HG03571 (cell line): ENCODE data around the gene BANK1.
"Not testable (repeated sequence)": the region's sequence is repeated elsewhere in the genome, so short reads cannot be mapped to it uniquely, and the experiment has no call there.

Experiments used
- ATAC-seq: cut with Tn5 transposase; IDR thresholded peaks from one replicate; pipeline ENCODE4 v1.9.1; 2021; ENCODE audit not compliant: unreplicated experiment

The BANK1 gene

DNA sequence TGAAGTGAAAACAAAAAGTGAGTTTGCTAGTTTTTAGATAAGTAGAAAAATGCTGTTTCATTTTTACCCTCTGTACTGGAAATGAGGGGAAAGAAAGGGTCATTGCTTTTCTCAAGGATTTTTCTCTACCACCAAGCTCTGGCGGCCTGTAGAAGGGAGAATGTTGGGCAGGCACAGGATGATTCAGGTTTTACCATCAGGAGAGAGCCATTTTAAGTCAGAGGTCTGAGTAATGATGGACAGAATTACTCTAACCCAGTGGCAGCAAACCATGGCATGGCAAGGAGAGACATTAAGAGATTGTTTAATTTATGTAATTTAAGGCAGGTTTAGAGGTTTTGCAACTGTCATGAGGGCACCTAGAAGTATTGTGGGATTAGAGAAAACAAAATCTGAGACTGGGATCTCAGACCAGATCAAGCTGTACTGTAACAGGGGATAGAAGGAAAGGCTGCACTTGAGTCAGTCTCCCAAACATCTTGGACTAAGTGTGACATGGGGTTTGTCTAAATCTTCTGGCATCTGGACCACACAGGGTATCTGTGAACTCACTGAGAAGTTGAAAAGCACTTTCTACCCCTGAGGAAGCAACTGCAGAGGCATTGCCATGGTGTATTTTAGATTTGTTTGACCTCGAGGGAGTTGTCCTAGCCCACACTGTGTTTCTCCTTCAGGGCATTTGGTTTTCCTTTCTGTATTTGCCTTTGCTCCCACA, 81.6 kb downstream of the BANK1 start:
- ATAC-seq: no peak

- ATAC-seq: no peak
Observed at GRCh38 chr4:101885574-101885973, 95.0 kb downstream of the BANK1 start.

DNA sequence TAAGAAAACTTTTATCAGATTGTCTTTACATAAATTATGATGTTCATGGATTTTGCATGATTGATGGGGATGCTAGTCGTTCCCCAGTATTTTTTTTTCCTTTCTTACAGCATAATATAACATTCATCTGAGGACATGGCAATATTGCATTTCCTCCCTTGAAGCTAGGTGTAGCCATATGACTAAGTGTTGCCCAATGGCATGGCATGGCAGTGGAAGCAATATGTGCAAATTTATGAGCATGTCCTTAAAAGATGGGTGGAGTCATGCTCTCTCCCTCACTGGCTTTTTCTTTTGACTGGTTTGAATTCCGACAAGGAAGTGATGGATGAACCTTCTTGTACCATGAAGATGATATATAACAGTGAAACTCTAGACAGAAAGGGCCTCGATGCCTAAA, 96.3 kb downstream of the BANK1 start:
- no peak for ATAC-seq

DNA sequence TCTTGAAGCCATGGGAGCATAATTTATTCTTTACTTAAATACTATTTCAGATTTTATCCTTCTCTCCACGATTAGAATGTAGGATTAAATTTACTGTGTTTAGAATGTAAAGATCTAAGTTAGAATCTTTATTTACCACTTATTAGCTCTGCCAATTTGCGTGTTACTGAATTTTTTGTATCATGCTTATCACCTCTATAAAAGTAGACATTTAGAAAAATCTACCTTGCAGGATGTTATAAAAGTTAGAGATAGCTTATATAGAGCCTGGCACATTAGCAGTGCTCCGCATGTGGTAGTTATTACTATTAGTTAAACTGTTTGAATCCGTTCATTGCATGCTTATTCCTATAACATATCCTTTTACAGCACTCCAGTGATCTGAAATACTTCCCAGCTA, 97.9 kb downstream of the BANK1 start:
- no peak for ATAC-seq

- ATAC-seq: not testable (repeated sequence)
Observed at GRCh38 chr4:101905527-101905926, 115.0 kb downstream of the BANK1 start.

DNA sequence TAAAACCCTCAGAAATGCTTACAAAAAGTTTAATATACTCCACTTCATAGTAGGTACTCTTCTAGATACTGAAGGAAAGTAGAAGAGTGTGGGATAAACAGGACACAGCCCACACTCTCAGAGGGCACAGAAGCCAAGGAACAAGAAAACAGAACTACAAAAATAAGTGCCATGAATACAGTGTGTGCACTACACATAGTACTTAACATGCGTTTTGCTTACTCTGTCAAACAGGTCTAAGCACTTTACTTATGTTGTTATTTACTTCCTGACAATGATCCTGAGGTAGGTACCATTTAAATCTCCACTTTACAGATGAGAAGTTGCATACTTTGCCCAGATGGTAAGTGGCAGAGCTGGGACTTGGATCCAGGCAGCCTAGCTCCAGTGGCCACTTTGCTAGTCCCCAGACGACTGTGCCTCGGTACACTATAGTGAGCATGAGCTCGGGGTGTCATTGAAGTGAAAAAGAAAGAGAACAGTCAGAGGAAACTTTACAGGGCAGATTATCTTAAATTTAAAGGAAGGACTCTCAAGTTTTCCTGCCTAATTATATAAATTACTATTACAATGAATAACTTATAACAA, 120.3 kb downstream of the BANK1 start:
- ATAC-seq: no peak

DNA sequence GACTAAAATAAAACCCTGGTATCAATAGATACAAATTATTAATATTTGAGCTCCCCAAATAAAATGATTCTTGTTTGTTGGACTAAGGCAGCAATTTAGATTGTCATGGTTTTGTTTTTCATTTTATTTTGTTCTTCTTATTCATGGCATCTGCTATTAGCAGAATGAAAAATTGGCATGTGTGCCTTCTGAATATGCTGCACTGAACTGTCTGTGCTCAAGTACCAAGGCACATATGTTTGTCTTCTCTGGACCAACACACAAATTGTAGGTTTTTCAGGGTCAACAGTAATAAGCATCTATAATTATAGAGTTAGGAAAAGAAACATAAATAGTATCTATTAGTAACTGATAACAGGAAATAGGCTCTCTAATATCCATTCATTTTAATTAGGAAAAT, 121.1 kb downstream of the BANK1 start:
- no peak for ATAC-seq

GRCh38 chr4:101914761-101915160, 124.2 kb downstream of the BANK1 start:
- no peak for ATAC-seq

DNA sequence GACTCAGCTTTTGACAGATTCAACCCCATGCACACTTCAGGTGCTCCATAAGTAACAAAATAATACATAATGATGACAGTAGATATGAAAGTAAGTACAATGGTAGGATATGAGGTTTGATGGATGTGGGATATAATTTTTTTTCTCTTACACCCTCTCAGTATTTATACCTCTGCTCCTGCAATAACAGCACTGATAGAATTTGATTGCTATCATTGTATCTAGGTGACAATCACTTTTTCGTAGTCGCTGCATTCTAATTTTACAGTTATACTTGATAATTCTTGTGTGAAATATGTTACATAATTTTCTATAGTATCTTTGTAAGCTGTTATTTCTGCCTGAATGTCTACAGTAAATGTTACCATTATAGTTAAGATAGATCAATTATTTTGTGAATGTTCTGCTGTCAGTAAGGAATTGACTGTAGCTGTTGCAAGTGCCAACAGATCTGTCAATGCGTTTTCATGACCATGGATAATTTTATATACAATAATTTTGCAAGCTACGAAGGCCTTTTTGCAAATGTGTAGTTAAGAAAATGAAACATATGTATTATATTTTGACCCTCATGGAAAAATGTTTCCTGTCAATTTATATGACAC, 128.9 kb downstream of the BANK1 start:
- no peak for ATAC-seq

- ATAC-seq: no peak
Observed at GRCh38 chr4:101921370-101921769, 130.8 kb downstream of the BANK1 start.

DNA sequence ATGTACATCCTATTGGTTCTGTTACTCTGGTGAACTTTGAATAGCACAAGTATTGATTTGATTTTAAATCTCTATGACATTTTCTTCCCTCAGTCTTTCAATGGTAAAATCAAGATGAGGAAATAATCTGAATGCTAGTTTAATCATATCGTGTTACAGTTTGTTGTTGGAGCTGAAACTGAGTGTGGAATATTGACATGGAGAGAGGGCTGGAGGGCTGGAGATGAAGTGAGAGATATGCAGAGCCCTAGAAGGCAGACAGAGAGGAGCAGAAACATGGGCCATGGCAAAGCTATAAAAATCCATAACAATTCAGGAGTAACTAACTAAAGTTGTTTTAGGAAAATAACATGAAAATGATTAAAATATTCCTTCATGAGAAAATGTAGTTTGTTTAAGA, 141.1 kb downstream of the BANK1 start:
- no peak for ATAC-seq

DNA sequence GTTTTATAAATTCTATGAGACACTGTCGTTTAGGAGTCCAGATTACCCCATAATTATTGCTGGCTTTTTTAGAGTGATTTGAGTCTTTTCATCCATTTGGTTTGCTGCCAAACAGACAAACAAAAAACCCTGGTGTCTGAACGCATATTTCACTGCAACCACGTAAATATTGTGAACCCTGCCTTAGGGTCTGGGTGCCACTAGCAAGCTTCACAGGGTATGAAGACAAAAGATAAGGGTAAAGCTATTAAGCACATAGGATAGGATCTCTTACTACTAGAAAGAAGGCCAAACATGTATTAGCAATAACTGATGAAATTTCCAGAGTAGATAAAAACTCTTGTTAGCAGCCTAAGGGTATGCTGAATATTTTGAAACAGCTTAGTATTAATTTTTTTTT, 143.3 kb downstream of the BANK1 start:
- no peak for ATAC-seq

- ATAC-seq: no peak
Observed at GRCh38 chr4:101938836-101939235, 148.3 kb downstream of the BANK1 start.

DNA sequence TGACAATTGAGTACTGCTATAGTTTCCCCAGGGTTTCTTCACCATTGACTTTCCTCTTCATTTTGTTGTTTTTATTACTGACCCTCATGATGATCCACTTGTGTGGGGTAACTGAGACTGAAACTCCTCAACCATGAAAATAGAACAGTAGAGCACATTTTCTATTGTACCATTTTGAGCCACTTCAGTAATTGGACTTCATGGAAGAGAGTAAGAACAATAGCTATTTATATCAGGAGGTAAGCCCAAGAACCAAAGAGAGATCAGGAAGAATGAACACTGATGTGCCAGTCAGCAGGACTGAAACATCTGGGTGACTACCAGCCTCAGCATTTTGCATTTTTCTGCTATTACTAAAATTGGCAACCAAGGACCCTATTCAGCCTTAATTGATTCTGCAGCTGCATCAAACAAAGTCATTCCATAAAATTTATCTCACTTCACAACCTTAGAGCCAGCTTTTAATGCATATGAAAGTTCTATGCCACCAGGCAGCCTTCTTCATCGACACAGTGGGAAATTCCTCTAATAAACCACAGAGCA, 151.4 kb downstream of the BANK1 start:
- ATAC-seq: no peak

DNA sequence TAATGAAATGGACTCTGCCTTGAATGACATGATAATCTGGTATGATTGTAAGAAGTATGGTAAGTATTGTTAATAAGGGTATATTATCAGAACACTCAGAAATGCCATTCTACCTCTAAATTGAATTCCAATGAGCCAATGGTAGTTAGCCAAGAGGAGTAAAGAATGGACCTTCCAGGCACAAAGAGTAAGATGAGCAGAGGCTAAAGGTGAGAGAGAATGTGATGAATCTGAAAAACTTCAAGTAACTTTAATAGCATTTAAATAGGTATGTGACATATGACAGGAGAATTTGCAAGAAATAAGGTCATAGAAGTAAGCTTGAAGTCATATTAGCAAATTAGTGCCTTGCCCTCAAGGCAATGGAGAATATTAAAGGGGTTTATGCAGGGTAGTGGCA, 152.4 kb downstream of the BANK1 start:
- ATAC-seq: no peak

- ATAC-seq: no peak
Observed at GRCh38 chr4:101944649-101945048, 154.1 kb downstream of the BANK1 start.

- ATAC-seq: no peak
Observed at GRCh38 chr4:101948055-101948454, 157.5 kb downstream of the BANK1 start.

DNA sequence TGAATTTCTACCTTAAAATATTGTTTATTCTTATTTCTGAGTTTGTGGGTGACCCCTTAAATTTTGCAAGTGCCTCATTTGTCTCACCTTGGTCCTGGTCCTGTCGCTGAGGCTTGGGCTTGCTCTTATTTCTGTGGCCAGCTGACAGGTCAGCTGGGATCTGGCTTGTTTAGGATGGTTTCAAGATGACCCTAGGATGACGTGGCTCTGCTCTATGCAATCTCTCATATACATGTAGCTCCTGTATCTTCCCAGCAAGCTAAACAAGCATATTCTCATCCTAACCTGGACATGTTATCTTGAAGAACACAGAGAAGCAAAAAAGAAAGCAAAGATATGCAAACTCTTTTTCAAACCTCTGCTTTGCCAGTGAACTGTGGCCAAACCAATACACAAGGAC, 158.4 kb downstream of the BANK1 start:
- ATAC-seq: no peak

GRCh38 chr4:101950258-101950979, 159.9 kb downstream of the BANK1 start:
- no peak for ATAC-seq

GRCh38 chr4:101952985-101953384, 162.5 kb downstream of the BANK1 start:
- ATAC-seq: no peak

- ATAC-seq: no peak
Observed at GRCh38 chr4:101953949-101954348, 163.4 kb downstream of the BANK1 start.

GRCh38 chr4:101954351-101954750, 163.8 kb downstream of the BANK1 start:
- ATAC-seq: no peak
